PFSK-1 (cell line): ENCODE results near the gene C6orf52.

ENCODE experiments used
- FOXP2 ChIP-seq: optimal IDR thresholded peaks from 2 replicates; pipeline ENCODE3; 2011; ENCODE audit warnings: borderline replicate concordance, control low read depth, inconsistent platforms; ENCODE audit not compliant: insufficient read depth; ENCODE audit errors: extremely low read length, extremely low read depth
- POLR2AphosphoS5 ChIP-seq: IDR thresholded peaks from 2 replicates; pipeline ENCODE4 v1.6.1; 2012; ENCODE audit warnings: low read depth, mild to moderate bottlenecking, control low read depth, low read length, moderate library complexity
- REST ChIP-seq, 2 experiments: IDR thresholded peaks; 2 replicates each; pipeline versions ENCODE4 v1.6.1 to v1.8.0; 2011 to 2012; ENCODE audit warnings: low read depth in 2 of 2, low read length in 2 of 2, control low read depth in 1 of 2, inconsistent platforms in 1 of 2, mild to moderate bottlenecking in 1 of 2, moderate library complexity in 1 of 2; ENCODE audit not compliant: insufficient read depth in 1 of 2
- SIN3A ChIP-seq: IDR thresholded peaks from 2 replicates; pipeline ENCODE4 v1.6.1; 2012; ENCODE audit warnings: mild to moderate bottlenecking, low read length, moderate library complexity, borderline replicate concordance; ENCODE audit not compliant: insufficient read depth
- TAF1 ChIP-seq: IDR thresholded peaks from 2 replicates; pipeline ENCODE4 v1.6.1; 2012; ENCODE audit warnings: low read length, control low read depth, borderline replicate concordance; ENCODE audit not compliant: insufficient read depth

The C6orf52 gene

DNA sequence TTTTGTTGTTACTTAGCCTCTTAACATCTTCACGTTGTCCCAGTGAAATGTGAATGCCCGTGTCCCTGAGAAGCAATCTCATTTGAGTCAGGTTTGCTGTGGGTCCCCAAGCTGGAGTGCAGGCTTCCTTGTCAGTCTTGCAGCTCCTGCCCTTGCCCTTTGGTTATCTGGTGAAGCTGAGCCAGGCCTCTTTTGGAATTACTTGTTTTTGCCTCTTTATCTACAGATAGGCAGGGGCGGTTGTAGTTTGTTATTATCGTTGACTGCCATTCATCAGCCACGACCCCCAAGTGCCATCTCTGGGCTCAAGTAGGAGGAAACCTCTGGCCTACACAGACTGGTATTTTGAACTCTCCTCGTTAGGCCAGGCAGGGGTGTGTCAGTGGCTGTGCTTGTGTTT, 30.6 kb upstream of the C6orf52 start:
- TF ChIP-seq FOXP2 (no peak), REST (IDR thresholded peaks at IDR 0.05; ENCODE audit: insufficient read depth in 1 of 2, low read depth in 2 of 2, low read length in 2 of 2) (no peak), SIN3A (no peak), TAF1 (no peak), POLR2AphosphoS5 (no peak)

- TF ChIP-seq POLR2AphosphoS5 (no peak), TAF1 (no peak)
Measured at GRCh38 chr6:10723567-10723881, 29.1 kb upstream of the C6orf52 start.

DNA sequence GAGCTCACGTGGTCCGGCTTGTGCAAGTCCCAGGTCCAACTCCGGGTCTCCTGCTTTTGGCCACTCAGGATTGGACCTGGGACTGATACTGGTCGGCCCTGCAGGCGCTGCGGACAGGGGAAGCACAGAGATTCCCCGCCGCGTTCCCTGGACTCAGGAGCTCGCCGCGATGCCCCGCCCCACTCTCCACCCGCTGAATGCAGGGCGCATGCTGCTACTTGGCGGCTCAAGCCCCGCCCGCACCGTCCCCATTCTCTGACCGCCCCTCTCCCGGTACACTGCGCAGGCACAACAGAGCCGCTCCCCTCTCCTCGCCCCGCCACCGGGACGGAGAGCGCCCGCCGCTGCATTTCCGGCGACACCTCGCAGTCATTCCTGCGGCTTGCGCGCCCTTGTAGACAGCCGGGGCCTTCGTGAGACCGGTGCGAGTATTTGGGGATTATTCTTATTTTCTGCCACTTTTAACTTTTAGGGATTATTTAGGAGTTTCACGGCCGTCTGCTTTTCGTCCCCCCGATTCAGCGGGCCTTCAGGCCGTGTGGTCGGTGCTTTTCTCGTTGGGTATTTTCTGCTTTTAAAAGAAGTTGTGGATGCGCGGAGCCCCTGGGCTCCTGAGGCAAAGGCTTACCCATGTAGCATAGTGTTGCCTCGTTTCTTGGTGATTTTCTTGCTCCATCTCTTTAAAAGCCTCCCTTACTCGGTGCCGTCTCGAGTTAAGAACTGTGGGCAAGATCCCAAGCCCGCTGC, 28.6 kb upstream of the C6orf52 start, which contains the start of gene TMEM14C:
TSS of gene TMEM14C (plus strand) at position 251 of the 747 bp plus-strand sequence. CDS start 1,544 bp downstream, outside the sequence.
- TF ChIP-seq FOXP2 (peak; percentile 98), SIN3A (no peak; the same call in 1 of the 2 replicates), REST (IDR thresholded peaks at IDR 0.05; ENCODE audit: insufficient read depth in 1 of 2, low read depth in 2 of 2, low read length in 2 of 2) (peak; percentile 54 to 73; a peak in 2 of 4 replicates), TAF1 (peak; percentile 86; the same call in 1 of the 2 replicates), POLR2AphosphoS5 (peak; percentile 95)

DNA sequence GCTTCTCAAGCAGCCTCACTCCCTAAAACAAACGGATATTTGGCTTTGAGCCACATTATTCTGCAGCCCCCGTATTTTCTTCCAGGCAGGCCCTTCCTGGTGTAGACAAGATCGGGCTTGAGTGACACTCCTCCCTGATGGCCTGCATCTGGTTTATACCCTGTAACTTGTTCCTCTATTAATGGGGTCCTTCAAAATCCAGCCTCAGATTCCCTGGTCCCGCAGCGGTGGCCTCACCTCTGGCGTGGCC, 28.1 kb upstream of the C6orf52 start:
- TF ChIP-seq FOXP2, result no peak
- TF ChIP-seq POLR2AphosphoS5, result no peak
- TF ChIP-seq REST (IDR thresholded peaks at IDR 0.05; ENCODE audit: insufficient read depth in 1 of 2, low read depth in 2 of 2, low read length in 2 of 2), result no peak
- TF ChIP-seq SIN3A, result no peak

GRCh38 chr6:10721850-10722569, 27.6 kb upstream of the C6orf52 start:
- no peak for TF ChIP-seq SIN3A
- TF ChIP-seq FOXP2, result no peak
- TF ChIP-seq TAF1, result no peak
